ENCODE data around the gene INTS11.

The INTS11 gene

DNA sequence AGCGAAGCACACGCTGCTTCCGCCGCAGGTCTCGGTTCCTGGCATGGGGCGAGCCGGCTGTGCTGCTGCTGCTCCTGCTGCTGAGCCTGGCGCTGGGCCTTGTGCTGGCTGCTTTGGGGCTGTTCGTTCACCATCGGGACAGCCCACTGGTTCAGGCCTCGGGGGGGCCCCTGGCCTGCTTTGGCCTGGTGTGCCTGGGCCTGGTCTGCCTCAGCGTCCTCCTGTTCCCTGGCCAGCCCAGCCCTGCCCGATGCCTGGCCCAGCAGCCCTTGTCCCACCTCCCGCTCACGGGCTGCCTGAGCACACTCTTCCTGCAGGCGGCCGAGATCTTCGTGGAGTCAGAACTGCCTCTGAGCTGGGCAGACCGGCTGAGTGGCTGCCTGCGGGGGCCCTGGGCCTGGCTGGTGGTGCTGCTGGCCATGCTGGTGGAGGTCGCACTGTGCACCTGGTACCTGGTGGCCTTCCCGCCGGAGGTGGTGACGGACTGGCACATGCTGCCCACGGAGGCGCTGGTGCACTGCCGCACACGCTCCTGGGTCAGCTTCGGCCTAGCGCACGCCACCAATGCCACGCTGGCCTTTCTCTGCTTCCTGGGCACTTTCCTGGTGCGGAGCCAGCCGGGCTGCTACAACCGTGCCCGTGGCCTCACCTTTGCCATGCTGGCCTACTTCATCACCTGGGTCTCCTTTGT, 9.2 kb upstream of the INTS11 start:
- no peak overlapping the region for H3K27ac ChIP-seq (ENCODE audit: low read depth, low read length)
- no peak overlapping the region for H2BK5ac ChIP-seq (ENCODE audit: low read depth, low read length, poor library complexity)
- H3K14ac ChIP-seq (ENCODE audit: low read length) = no peak overlapping the region

DNA sequence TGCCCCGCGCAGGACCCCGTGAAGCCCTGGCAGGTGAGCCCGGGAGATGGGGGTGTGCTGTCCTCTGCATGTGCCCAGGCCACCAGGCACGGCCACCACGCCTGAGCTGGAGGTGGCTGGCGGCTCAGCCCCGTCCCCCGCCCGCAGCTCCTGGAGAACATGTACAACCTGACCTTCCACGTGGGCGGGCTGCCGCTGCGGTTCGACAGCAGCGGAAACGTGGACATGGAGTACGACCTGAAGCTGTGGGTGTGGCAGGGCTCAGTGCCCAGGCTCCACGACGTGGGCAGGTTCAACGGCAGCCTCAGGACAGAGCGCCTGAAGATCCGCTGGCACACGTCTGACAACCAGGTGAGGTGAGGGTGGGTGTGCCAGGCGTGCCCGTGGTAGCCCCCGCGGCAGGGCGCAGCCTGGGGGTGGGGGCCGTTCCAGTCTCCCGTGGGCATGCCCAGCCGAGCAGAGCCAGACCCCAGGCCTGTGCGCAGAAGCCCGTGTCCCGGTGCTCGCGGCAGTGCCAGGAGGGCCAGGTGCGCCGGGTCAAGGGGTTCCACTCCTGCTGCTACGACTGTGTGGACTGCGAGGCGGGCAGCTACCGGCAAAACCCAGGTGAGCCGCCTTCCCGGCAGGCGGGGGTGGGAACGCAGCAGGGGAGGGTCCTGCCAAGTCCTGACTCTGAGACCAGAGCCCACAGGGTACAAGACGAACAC, 8.5 kb upstream of the INTS11 start:
- H3K9ac ChIP-seq (ENCODE audit: low read length) = no peak overlapping the region
- no peak overlapping the region for H2BK12ac ChIP-seq (ENCODE audit: low read length)
- peak; percentile 49 to 73 for DNase-seq
- no peak overlapping the region for H3K18ac ChIP-seq (ENCODE audit: low read length)
- no peak overlapping the region for H3K4me3 ChIP-seq (ENCODE audit: low read depth, low read length)
- H3K4me2 ChIP-seq (ENCODE audit: low read length) = no peak overlapping the region
- H3K9me3 ChIP-seq (ENCODE audit: insufficient read depth, low read depth, low read length) = peaks cover 12% of the 10 kb centered on the region
- H3K27ac ChIP-seq (ENCODE audit: low read depth, low read length) = no peak overlapping the region
- WGBS (ENCODE audit: extremely low coverage, insufficient coverage, insufficient read length) = no CpG with 5 or more reads among the region's 48 CpGs
- H4K8ac ChIP-seq (ENCODE audit: low read depth, low read length) = no peak overlapping the region
- H3K14ac ChIP-seq (ENCODE audit: low read length) = no peak overlapping the region
- H2AFZ ChIP-seq (ENCODE audit: insufficient read depth, low read length, poor library complexity) = no peak overlapping the region
- H2AK5ac ChIP-seq (ENCODE audit: low read length) = no peak overlapping the region
- no peak overlapping the region for H3K4ac ChIP-seq (ENCODE audit: low read depth, low read length)
- no peaks in the 10 kb centered on the region for H3K79me2 ChIP-seq (ENCODE audit: control insufficient read depth, insufficient read depth, low read length, poor library complexity)
- H3K79me1 ChIP-seq (ENCODE audit: low read length) = no peaks in the 10 kb centered on the region
- H3K36me3 ChIP-seq (ENCODE audit: control insufficient read depth in 1 of 2, insufficient read depth in 2 of 2, low read length in 2 of 2) = peaks cover 31 to 32% of the 10 kb centered on the region in 2 experiments
- no peaks in the 10 kb centered on the region for H3K4me1 ChIP-seq (ENCODE audit: control insufficient read depth in 1 of 2, insufficient read depth in 2 of 2, low read length in 2 of 2)
- H3K27me3 ChIP-seq (ENCODE audit: insufficient read depth, low read length) = no peaks in the 10 kb centered on the region
- H2BK5ac ChIP-seq (ENCODE audit: low read depth, low read length, poor library complexity) = no peak overlapping the region
- no peak overlapping the region for H4K91ac ChIP-seq (ENCODE audit: low read depth, low read length)
- H4K12ac ChIP-seq (ENCODE audit: low read depth, low read length) = no peak overlapping the region
- no peak overlapping the region for H2BK120ac ChIP-seq (ENCODE audit: insufficient read depth, low read length, poor library complexity)
- no peak overlapping the region for H3K23ac ChIP-seq (ENCODE audit: low read length)

More for the DNA sequence above, 9.2 kb upstream of the INTS11 start:
- Histone ChIP-seq H3K4ac (ENCODE audit: low read depth, low read length) (no peak overlapping the region), H2AFZ (ENCODE audit: insufficient read depth, low read length, poor library complexity) (no peak overlapping the region), H3K4me2 (ENCODE audit: low read length) (no peak overlapping the region), H3K9me3 (ENCODE audit: insufficient read depth, low read depth, low read length) (peaks cover 16% of the 10 kb centered on the region), H3K23ac (ENCODE audit: low read length) (no peak overlapping the region), H3K79me2 (ENCODE audit: control insufficient read depth, insufficient read depth, low read length, poor library complexity) (no peaks in the 10 kb centered on the region), H4K8ac (ENCODE audit: low read depth, low read length) (no peak overlapping the region), H2BK12ac (ENCODE audit: low read length) (no peak overlapping the region), H4K91ac (ENCODE audit: low read depth, low read length) (no peak overlapping the region), H3K27me3 (ENCODE audit: insufficient read depth, low read length) (no peaks in the 10 kb centered on the region), H4K12ac (ENCODE audit: low read depth, low read length) (no peak overlapping the region), H3K4me3 (ENCODE audit: low read depth, low read length) (no peak overlapping the region), H3K4me1 (ENCODE audit: control insufficient read depth in 1 of 2, insufficient read depth in 2 of 2, low read length in 2 of 2) (no peaks in the 10 kb centered on the region), H3K36me3 (ENCODE audit: control insufficient read depth in 1 of 2, insufficient read depth in 2 of 2, low read length in 2 of 2) (peaks cover 34 to 35% of the 10 kb centered on the region in 2 experiments), H2BK120ac (ENCODE audit: insufficient read depth, low read length, poor library complexity) (no peak overlapping the region), H2AK5ac (ENCODE audit: low read length) (no peak overlapping the region), H3K9ac (ENCODE audit: low read length) (no peak overlapping the region), H3K18ac (ENCODE audit: low read length) (no peak overlapping the region), H3K79me1 (ENCODE audit: low read length) (no peaks in the 10 kb centered on the region)
- WGBS (ENCODE audit: extremely low coverage, insufficient coverage, insufficient read length) = no CpG with 5 or more reads among the region's 36 CpGs
- peak; percentile 79 to 87 for DNase-seq

DNA sequence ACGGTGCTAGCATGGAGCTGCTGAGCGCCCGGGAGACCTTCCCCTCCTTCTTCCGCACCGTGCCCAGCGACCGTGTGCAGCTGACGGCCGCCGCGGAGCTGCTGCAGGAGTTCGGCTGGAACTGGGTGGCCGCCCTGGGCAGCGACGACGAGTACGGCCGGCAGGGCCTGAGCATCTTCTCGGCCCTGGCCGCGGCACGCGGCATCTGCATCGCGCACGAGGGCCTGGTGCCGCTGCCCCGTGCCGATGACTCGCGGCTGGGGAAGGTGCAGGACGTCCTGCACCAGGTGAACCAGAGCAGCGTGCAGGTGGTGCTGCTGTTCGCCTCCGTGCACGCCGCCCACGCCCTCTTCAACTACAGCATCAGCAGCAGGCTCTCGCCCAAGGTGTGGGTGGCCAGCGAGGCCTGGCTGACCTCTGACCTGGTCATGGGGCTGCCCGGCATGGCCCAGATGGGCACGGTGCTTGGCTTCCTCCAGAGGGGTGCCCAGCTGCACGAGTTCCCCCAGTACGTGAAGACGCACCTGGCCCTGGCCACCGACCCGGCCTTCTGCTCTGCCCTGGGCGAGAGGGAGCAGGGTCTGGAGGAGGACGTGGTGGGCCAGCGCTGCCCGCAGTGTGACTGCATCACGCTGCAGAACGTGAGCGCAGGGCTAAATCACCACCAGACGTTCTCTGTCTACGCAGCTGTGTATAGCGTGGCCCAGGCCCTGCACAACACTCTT, 7.7 kb upstream of the INTS11 start:
- H3K9ac ChIP-seq (ENCODE audit: low read length) = no peak overlapping the region
- no peak overlapping the region for H4K8ac ChIP-seq (ENCODE audit: low read depth, low read length)
- H3K4me3 ChIP-seq (ENCODE audit: low read depth, low read length) = no peak overlapping the region
- no peak overlapping the region for H2AK5ac ChIP-seq (ENCODE audit: low read length)
- peak; percentile 44 to 57 for DNase-seq
- no peak overlapping the region for H4K12ac ChIP-seq (ENCODE audit: low read depth, low read length)
- no peak overlapping the region for H2BK12ac ChIP-seq (ENCODE audit: low read length)
- H3K79me1 ChIP-seq (ENCODE audit: low read length) = no peaks in the 10 kb centered on the region
- no peak overlapping the region for H3K4me2 ChIP-seq (ENCODE audit: low read length)
- H2BK5ac ChIP-seq (ENCODE audit: low read depth, low read length, poor library complexity) = no peak overlapping the region
- H3K27ac ChIP-seq (ENCODE audit: low read depth, low read length) = no peak overlapping the region
- H3K4me1 ChIP-seq (ENCODE audit: control insufficient read depth in 1 of 2, insufficient read depth in 2 of 2, low read length in 2 of 2) = no peaks in the 10 kb centered on the region
- H3K18ac ChIP-seq (ENCODE audit: low read length) = no peak overlapping the region
- H3K36me3 ChIP-seq (ENCODE audit: control insufficient read depth in 1 of 2, insufficient read depth in 2 of 2, low read length in 2 of 2) = peaks cover 32 to 33% of the 10 kb centered on the region in 2 experiments
- H3K4ac ChIP-seq (ENCODE audit: low read depth, low read length) = no peak overlapping the region
- H2BK120ac ChIP-seq (ENCODE audit: insufficient read depth, low read length, poor library complexity) = no peak overlapping the region
- no peak overlapping the region for H4K91ac ChIP-seq (ENCODE audit: low read depth, low read length)
- no peaks in the 10 kb centered on the region for H3K79me2 ChIP-seq (ENCODE audit: control insufficient read depth, insufficient read depth, low read length, poor library complexity)
- H3K23ac ChIP-seq (ENCODE audit: low read length) = no peak overlapping the region
- peaks cover 12% of the 10 kb centered on the region for H3K9me3 ChIP-seq (ENCODE audit: insufficient read depth, low read depth, low read length)
- no peak overlapping the region for H3K14ac ChIP-seq (ENCODE audit: low read length)
- H2AFZ ChIP-seq (ENCODE audit: insufficient read depth, low read length, poor library complexity) = no peak overlapping the region
- WGBS (ENCODE audit: extremely low coverage, insufficient coverage, insufficient read length) = no CpG with 5 or more reads among the region's 57 CpGs
- no peaks in the 10 kb centered on the region for H3K27me3 ChIP-seq (ENCODE audit: insufficient read depth, low read length)

DNA sequence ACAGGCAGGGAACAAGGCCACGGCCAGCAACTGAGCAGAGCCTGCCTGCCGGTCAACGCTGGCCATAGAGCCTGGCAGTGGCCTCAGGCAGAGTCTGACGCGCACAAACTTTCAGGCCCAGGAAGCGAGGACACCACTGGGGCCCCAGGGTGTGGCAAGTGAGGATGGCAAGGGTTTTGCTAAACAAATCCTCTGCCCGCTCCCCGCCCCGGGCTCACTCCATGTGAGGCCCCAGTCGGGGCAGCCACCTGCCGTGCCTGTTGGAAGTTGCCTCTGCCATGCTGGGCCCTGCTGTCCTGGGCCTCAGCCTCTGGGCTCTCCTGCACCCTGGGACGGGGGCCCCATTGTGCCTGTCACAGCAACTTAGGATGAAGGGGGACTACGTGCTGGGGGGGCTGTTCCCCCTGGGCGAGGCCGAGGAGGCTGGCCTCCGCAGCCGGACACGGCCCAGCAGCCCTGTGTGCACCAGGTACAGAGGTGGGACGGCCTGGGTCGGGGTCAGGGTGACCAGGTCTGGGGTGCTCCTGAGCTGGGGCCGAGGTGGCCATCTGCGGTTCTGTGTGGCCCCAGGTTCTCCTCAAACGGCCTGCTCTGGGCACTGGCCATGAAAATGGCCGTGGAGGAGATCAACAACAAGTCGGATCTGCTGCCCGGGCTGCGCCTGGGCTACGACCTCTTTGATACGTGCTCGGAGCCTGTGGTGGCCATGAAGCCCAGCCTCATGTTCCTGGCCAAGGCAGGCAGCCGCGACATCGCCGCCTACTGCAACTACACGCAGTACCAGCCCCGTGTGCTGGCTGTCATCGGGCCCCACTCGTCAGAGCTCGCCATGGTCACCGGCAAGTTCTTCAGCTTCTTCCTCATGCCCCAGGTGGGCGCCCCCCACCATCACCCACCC, 6.9 kb upstream of the INTS11 start, which contains the start of gene TAS1R3:
TAS1R3 (plus strand) TSS at position 213 of the 898 bp plus-strand sequence; CDS start at position 279, 66 bp downstream.
- H3K27ac ChIP-seq (ENCODE audit: low read depth, low read length) = no peak within 1 kb of the TSS
- peaks cover 28 to 31% of the 10 kb centered on the region in 2 experiments for H3K36me3 ChIP-seq (ENCODE audit: control insufficient read depth in 1 of 2, insufficient read depth in 2 of 2, low read length in 2 of 2)
- H3K79me2 ChIP-seq (ENCODE audit: control insufficient read depth, insufficient read depth, low read length, poor library complexity) = no peaks in the 10 kb centered on the region
- no peaks in the 10 kb centered on the region for H3K79me1 ChIP-seq (ENCODE audit: low read length)
- H2AFZ ChIP-seq (ENCODE audit: insufficient read depth, low read length, poor library complexity) = no peak within 1 kb of the TSS
- no peak within 1 kb of the TSS for H3K4me2 ChIP-seq (ENCODE audit: low read length)
- H3K14ac ChIP-seq (ENCODE audit: low read length) = no peak within 1 kb of the TSS
- no peak within 1 kb of the TSS for H3K23ac ChIP-seq (ENCODE audit: low read length)
- no peak within 1 kb of the TSS for H4K91ac ChIP-seq (ENCODE audit: low read depth, low read length)
- H2BK120ac ChIP-seq (ENCODE audit: insufficient read depth, low read length, poor library complexity) = no peak within 1 kb of the TSS
- H4K8ac ChIP-seq (ENCODE audit: low read depth, low read length) = no peak within 1 kb of the TSS
- no peaks in the 10 kb centered on the region for H3K27me3 ChIP-seq (ENCODE audit: insufficient read depth, low read length)
- no peak within 1 kb of the TSS for H3K4ac ChIP-seq (ENCODE audit: low read depth, low read length)
- no peak for DNase-seq
- no peak within 1 kb of the TSS for H3K4me3 ChIP-seq (ENCODE audit: low read depth, low read length)
- no peak within 1 kb of the TSS for H2BK5ac ChIP-seq (ENCODE audit: low read depth, low read length, poor library complexity)
- no peak within 1 kb of the TSS for H2BK12ac ChIP-seq (ENCODE audit: low read length)
- H3K9me3 ChIP-seq (ENCODE audit: insufficient read depth, low read depth, low read length) = peaks cover 12% of the 10 kb centered on the region
- H4K12ac ChIP-seq (ENCODE audit: low read depth, low read length) = no peak within 1 kb of the TSS
- WGBS (ENCODE audit: extremely low coverage, insufficient coverage, insufficient read length) = no CpG with 5 or more reads among the region's 41 CpGs
- H3K18ac ChIP-seq (ENCODE audit: low read length) = no peak within 1 kb of the TSS
- no peaks in the 10 kb centered on the region for H3K4me1 ChIP-seq (ENCODE audit: control insufficient read depth in 1 of 2, insufficient read depth in 2 of 2, low read length in 2 of 2)
- H2AK5ac ChIP-seq (ENCODE audit: low read length) = no peak within 1 kb of the TSS
- no peak within 1 kb of the TSS for H3K9ac ChIP-seq (ENCODE audit: low read length)
